ENCODE results near the gene CELSR2.

CELSR2 gene

GRCh38 chr1:109314795-109315194, 65.5 kb downstream of the CELSR2 start:
- H3K9ac ChIP-seq: no peak overlapping the region
- H3K36me3 ChIP-seq: peaks cover 11% of the 10 kb centered on the region
- H3K4me3 ChIP-seq: no peak overlapping the region
- H3K27me3 ChIP-seq: no peaks in the 10 kb centered on the region
- H3K4me1 ChIP-seq: no peaks in the 10 kb centered on the region
- no peak overlapping the region for H3K4me2 ChIP-seq
- no peak for TF ChIP-seq Cebpa-rat (IDR thresholded peaks at IDR 0.05)
- no peaks in the 10 kb centered on the region for H4K20me1 ChIP-seq
- no peak overlapping the region for H3K27ac ChIP-seq
- no peaks in the 10 kb centered on the region for H3K9me3 ChIP-seq

GRCh38 chr1:109315288-109315687, 65.9 kb downstream of the CELSR2 start:
- TF ChIP-seq Cebpa-rat (IDR thresholded peaks at IDR 0.05): no peak
- no peak overlapping the region for H3K27ac ChIP-seq

GRCh38 chr1:109316506-109316905, 67.2 kb downstream of the CELSR2 start:
- no peak for TF ChIP-seq Cebpa-rat (IDR thresholded peaks at IDR 0.05)
- Histone ChIP-seq H3K27me3 (no peaks in the 10 kb centered on the region), H3K9ac (no peak overlapping the region), H3K27ac (no peak overlapping the region), H4K20me1 (no peaks in the 10 kb centered on the region), H3K9me3 (no peaks in the 10 kb centered on the region), H3K4me2 (no peak overlapping the region), H3K4me3 (no peak overlapping the region), H3K36me3 (peaks cover 19% of the 10 kb centered on the region), H3K4me1 (no peaks in the 10 kb centered on the region)

More at GRCh38 chr1:109315288-109315687, 65.9 kb downstream of the CELSR2 start:
- H3K9ac ChIP-seq: no peak overlapping the region
- no peaks in the 10 kb centered on the region for H3K9me3 ChIP-seq
- no peak overlapping the region for H3K4me2 ChIP-seq
- no peaks in the 10 kb centered on the region for H3K4me1 ChIP-seq
- H3K36me3 ChIP-seq: peaks cover 11% of the 10 kb centered on the region
- no peak overlapping the region for H3K4me3 ChIP-seq
- no peaks in the 10 kb centered on the region for H3K27me3 ChIP-seq
- no peaks in the 10 kb centered on the region for H4K20me1 ChIP-seq

- H3K4me1 ChIP-seq: no peaks in the 10 kb centered on the region
- H3K9ac ChIP-seq: no peak overlapping the region
- H3K4me3 ChIP-seq: no peak overlapping the region
- H3K27ac ChIP-seq: no peak overlapping the region
- no peaks in the 10 kb centered on the region for H4K20me1 ChIP-seq
- no peaks in the 10 kb centered on the region for H3K27me3 ChIP-seq
- TF ChIP-seq Cebpa-rat (IDR thresholded peaks at IDR 0.05): no peak
- peaks cover 38% of the 10 kb centered on the region for H3K36me3 ChIP-seq
- no peaks in the 10 kb centered on the region for H3K9me3 ChIP-seq
- H3K4me2 ChIP-seq: no peak overlapping the region
Measured at GRCh38 chr1:109319114-109319513, 69.8 kb downstream of the CELSR2 start.

- H3K9ac ChIP-seq: no peak overlapping the region
- no peak overlapping the region for H3K4me2 ChIP-seq
- peaks cover 38% of the 10 kb centered on the region for H3K36me3 ChIP-seq
- no peaks in the 10 kb centered on the region for H3K9me3 ChIP-seq
- H4K20me1 ChIP-seq: no peaks in the 10 kb centered on the region
- H3K4me3 ChIP-seq: no peak overlapping the region
- H3K27ac ChIP-seq: no peak overlapping the region
- TF ChIP-seq Cebpa-rat (IDR thresholded peaks at IDR 0.05): no peak
- H3K4me1 ChIP-seq: no peaks in the 10 kb centered on the region
- no peaks in the 10 kb centered on the region for H3K27me3 ChIP-seq
Measured at GRCh38 chr1:109322974-109323373, 73.6 kb downstream of the CELSR2 start.

Measured in BLaER1 (cell line).